Mesenchymal stem cell (in vitro differentiated cells and primary cell): Measurements from ENCODE around the gene CDH23.

Experiments
- DNase-seq: peaks from one replicate; pipeline ENCODE4 v3.0.0-alpha.2; 2013
- H2AFZ ChIP-seq: one replicate; pipeline ENCODE4 v1.6.1; 2013; ENCODE audit warnings: low read depth, mild to moderate bottlenecking, control low read depth, inconsistent platforms, low read length, moderate library complexity
- H2AK5ac ChIP-seq: 2 replicates; pipeline ENCODE4 v1.6.1; 2013; ENCODE audit warnings: low read length, moderate library complexity, mild to moderate bottlenecking, inconsistent platforms; ENCODE audit not compliant: severe bottlenecking
- H2BK120ac ChIP-seq: one replicate; pipeline ENCODE4 v1.6.1; 2013; ENCODE audit warnings: low read depth, mild to moderate bottlenecking, inconsistent platforms, low read length, moderate library complexity
- H2BK12ac ChIP-seq, 2 experiments: one replicate each; pipeline ENCODE4 v1.6.1; 2013; ENCODE audit warnings: inconsistent platforms in 2 of 2, low read length in 2 of 2, mild to moderate bottlenecking in 2 of 2, moderate library complexity in 2 of 2, control low read depth in 1 of 2
- H2BK15ac ChIP-seq: one replicate; pipeline ENCODE4 v1.6.1; 2013; ENCODE audit warnings: mild to moderate bottlenecking, low read depth, inconsistent platforms; ENCODE audit not compliant: poor library complexity, severe bottlenecking
- H2BK5ac ChIP-seq: 2 replicates; pipeline ENCODE4 v1.6.1; 2013; ENCODE audit warnings: low read depth, mild to moderate bottlenecking, low read length, control low read depth, inconsistent platforms; ENCODE audit not compliant: poor library complexity, severe bottlenecking
- H3K14ac ChIP-seq, 2 experiments: one replicate each; pipeline ENCODE4 v1.6.1; 2013; ENCODE audit warnings: inconsistent platforms in 2 of 2, low read length in 2 of 2, control low read depth in 1 of 2, mild to moderate bottlenecking in 1 of 2, moderate library complexity in 1 of 2
- H3K18ac ChIP-seq, 2 experiments: one replicate each; pipeline ENCODE4 v1.6.1; 2013; ENCODE audit warnings: inconsistent platforms in 2 of 2, low read length in 2 of 2, control low read depth in 1 of 2, low read depth in 1 of 2, mild to moderate bottlenecking in 1 of 2
- H3K23ac ChIP-seq, 2 experiments: one replicate each; pipeline ENCODE4 v1.6.1; 2013; ENCODE audit warnings: inconsistent platforms in 2 of 2, low read length in 2 of 2, mild to moderate bottlenecking in 2 of 2, moderate library complexity in 2 of 2, control low read depth in 1 of 2
- H3K27ac ChIP-seq: 2 replicates; pipeline ENCODE4 v1.5.1; 2013; ENCODE audit warnings: mild to moderate bottlenecking, moderate library complexity, low read length, control low read depth, inconsistent platforms; ENCODE audit not compliant: poor library complexity, severe bottlenecking
- H3K27me3 ChIP-seq, 2 experiments: 2 replicates each; pipeline versions ENCODE4 v1.6.1 to v1.7.0; 2013; ENCODE audit warnings: low read length in 2 of 2, mild to moderate bottlenecking in 2 of 2, moderate library complexity in 2 of 2, control low read depth in 1 of 2, inconsistent platforms in 1 of 2; ENCODE audit not compliant: control insufficient read depth in 1 of 2, insufficient read depth in 1 of 2
- H3K36me3 ChIP-seq, 2 experiments: 2 replicates each; pipeline versions ENCODE4 v1.6.1 to v1.7.0; 2013; ENCODE audit warnings: low read length in 2 of 2, control low read depth in 1 of 2, inconsistent platforms in 1 of 2, low read depth in 1 of 2, mild to moderate bottlenecking in 1 of 2; ENCODE audit not compliant: insufficient read depth in 2 of 2, control insufficient read depth in 1 of 2
- H3K4ac ChIP-seq, 2 experiments: one replicate each; pipeline ENCODE4 v1.6.1; 2013; ENCODE audit warnings: inconsistent platforms in 2 of 2, low read length in 2 of 2, mild to moderate bottlenecking in 2 of 2, moderate library complexity in 2 of 2, control low read depth in 1 of 2, low read depth in 1 of 2
- H3K4me1 ChIP-seq: 2 replicates; pipeline ENCODE4 v1.6.1; 2013; ENCODE audit warnings: low read depth, low read length, control low read depth; ENCODE audit not compliant: control insufficient read depth, insufficient read depth
- H3K4me2 ChIP-seq: 2 replicates; pipeline ENCODE4 v1.6.1; 2013; ENCODE audit warnings: low read length, mild to moderate bottlenecking, inconsistent platforms; ENCODE audit not compliant: poor library complexity, severe bottlenecking
- H3K4me3 ChIP-seq, 2 experiments: 2 replicates each; pipeline versions ENCODE4 v1.5.1 to v1.7.0; 2013; ENCODE audit warnings: low read length in 2 of 2, mild to moderate bottlenecking in 2 of 2, control low read depth in 1 of 2, low read depth in 1 of 2; ENCODE audit not compliant: insufficient read depth in 1 of 2
- H3K79me1 ChIP-seq: replicated peaks from 2 replicates; pipeline ENCODE4 v1.6.1; 2013; ENCODE audit warnings: mild to moderate bottlenecking, control low read depth, low read length, inconsistent platforms; ENCODE audit not compliant: poor library complexity, severe bottlenecking
- H3K9ac ChIP-seq: 2 replicates; pipeline ENCODE4 v1.7.0; 2013; ENCODE audit warnings: mild to moderate bottlenecking, low read length, moderate library complexity
- H3K9me3 ChIP-seq: 2 replicates; pipeline ENCODE4 v1.7.0; 2013; ENCODE audit warnings: mild to moderate bottlenecking, low read length; ENCODE audit not compliant: control insufficient read depth
- H4K8ac ChIP-seq: one replicate; pipeline ENCODE4 v1.6.1; 2013; ENCODE audit warnings: inconsistent platforms, mild to moderate bottlenecking, low read length, moderate library complexity
- H4K91ac ChIP-seq: one replicate; pipeline ENCODE4 v1.6.1; 2013; ENCODE audit warnings: mild to moderate bottlenecking, low read length, inconsistent platforms
- WGBS: methylation state at CpG from one replicate; pipeline ENCODE4 v1.1.7; 2013; ENCODE audit warnings: mixed read lengths; 5-methylcytosine and 5-hydroxymethylcytosine counted together

Gene CDH23

GRCh38 chr10:71476228-71477011 is 79.7 kb downstream of the CDH23 start:
- Histone ChIP-seq H3K27me3 (peaks cover 71 to 89% of the 10 kb centered on the region in 2 experiments), H2AK5ac (no peak overlapping the region), H3K9ac (no peak overlapping the region), H2BK120ac (no peak overlapping the region), H3K9me3 (no peaks in the 10 kb centered on the region), H2BK12ac (no peak overlapping the region), H4K8ac (no peak overlapping the region), H3K4me2 (no peak overlapping the region), H2BK5ac (no peak overlapping the region), H3K4ac (no peak overlapping the region), H3K79me1 (no peaks in the 10 kb centered on the region), H3K4me3 (no peak overlapping the region), H3K4me1 (no peaks in the 10 kb centered on the region), H3K14ac (no peak overlapping the region), H3K18ac (no peak overlapping the region), H4K91ac (no peak overlapping the region), H3K27ac (no peak overlapping the region), H3K36me3 (no peaks in the 10 kb centered on the region), H3K23ac (no peak overlapping the region), H2AFZ (no peak overlapping the region), H2BK15ac (no peak overlapping the region)
- WGBS = 85% methylated on average over 9 of the region's 9 CpGs
- no peak for DNase-seq

GRCh38 chr10:71478173-71478572 is 81.5 kb downstream of the CDH23 start:
- Histone ChIP-seq H3K9ac (no peak overlapping the region), H3K79me1 (no peaks in the 10 kb centered on the region), H3K27ac (no peak overlapping the region), H3K9me3 (no peaks in the 10 kb centered on the region), H4K91ac (no peak overlapping the region), H3K4me2 (no peak overlapping the region), H3K4ac (no peak overlapping the region), H2AFZ (no peak overlapping the region), H2BK12ac (no peak overlapping the region), H3K23ac (no peak overlapping the region), H3K18ac (no peak overlapping the region), H2BK120ac (no peak overlapping the region), H3K14ac (no peak overlapping the region), H3K4me1 (no peaks in the 10 kb centered on the region), H2BK5ac (no peak overlapping the region), H2BK15ac (no peak overlapping the region), H3K36me3 (no peaks in the 10 kb centered on the region), H4K8ac (no peak overlapping the region), H3K4me3 (no peak overlapping the region), H2AK5ac (no peak overlapping the region), H3K27me3 (peaks cover 78 to 91% of the 10 kb centered on the region in 2 experiments)
- 46% methylated on average over 3 of the region's 3 CpGs for WGBS
- no peak for DNase-seq

- Histone ChIP-seq H2AFZ (no peak overlapping the region), H3K4me3 (no peak overlapping the region), H2BK5ac (no peak overlapping the region), H3K27me3 (peaks cover 83 to 94% of the 10 kb centered on the region in 2 experiments), H3K9ac (no peak overlapping the region), H2AK5ac (no peak overlapping the region), H3K79me1 (no peaks in the 10 kb centered on the region), H3K23ac (no peak overlapping the region), H4K91ac (no peak overlapping the region), H4K8ac (no peak overlapping the region), H3K36me3 (no peaks in the 10 kb centered on the region), H3K9me3 (no peaks in the 10 kb centered on the region), H2BK12ac (no peak overlapping the region), H3K18ac (no peak overlapping the region), H3K14ac (no peak overlapping the region), H3K4me2 (no peak overlapping the region), H3K27ac (no peak overlapping the region), H3K4ac (no peak overlapping the region), H3K4me1 (no peaks in the 10 kb centered on the region), H2BK15ac (no peak overlapping the region), H2BK120ac (no peak overlapping the region)
- no peak for DNase-seq
- WGBS = 76% methylated on average over 5 of the region's 5 CpGs
These were observed 82.2 kb downstream of the CDH23 start for GRCh38 chr10:71478813-71479365.

DNA sequence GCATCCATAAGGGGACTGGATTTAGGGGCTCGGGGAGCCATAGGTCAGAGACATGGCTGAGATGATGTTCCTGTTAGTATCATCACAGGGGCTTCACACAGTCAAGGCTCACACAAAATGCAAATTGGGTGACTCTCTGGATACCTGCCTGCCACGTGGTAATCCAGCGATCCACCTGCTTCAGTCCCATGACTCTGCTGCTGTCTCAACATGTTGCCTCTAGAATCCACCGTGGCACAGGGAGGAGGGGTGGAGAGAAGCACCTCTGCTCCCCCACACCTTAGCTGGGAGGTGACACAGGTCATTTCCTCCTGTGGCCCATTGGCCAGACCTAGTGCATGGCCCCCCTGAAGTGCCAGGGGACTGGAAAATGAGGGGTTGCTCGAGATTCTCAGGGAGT is 83.1 kb downstream of the CDH23 start:
- no peak overlapping the region for H2BK15ac ChIP-seq
- no peak overlapping the region for H4K8ac ChIP-seq
- H3K23ac ChIP-seq = no peak overlapping the region
- no peak overlapping the region for H3K27ac ChIP-seq
- H3K4ac ChIP-seq = no peak overlapping the region
- H4K91ac ChIP-seq = no peak overlapping the region
- H2AFZ ChIP-seq = no peak overlapping the region
- DNase-seq = no peak
- H3K4me3 ChIP-seq = no peak overlapping the region
- H3K9me3 ChIP-seq = no peaks in the 10 kb centered on the region
- H3K36me3 ChIP-seq = no peaks in the 10 kb centered on the region
- H2BK5ac ChIP-seq = no peak overlapping the region
- H3K18ac ChIP-seq = no peak overlapping the region
- H3K79me1 ChIP-seq = no peaks in the 10 kb centered on the region
- no peak overlapping the region for H3K9ac ChIP-seq
- H3K27me3 ChIP-seq = peaks cover 84 to 91% of the 10 kb centered on the region in 2 experiments
- WGBS = 68% methylated on average over 5 of the region's 5 CpGs
- H2AK5ac ChIP-seq = no peak overlapping the region
- H3K14ac ChIP-seq = no peak overlapping the region
- no peak overlapping the region for H2BK120ac ChIP-seq
- no peaks in the 10 kb centered on the region for H3K4me1 ChIP-seq
- H3K4me2 ChIP-seq = no peak overlapping the region
- H2BK12ac ChIP-seq = no peak overlapping the region
